Inferior parietal cortex (tissue), 1 donor: ENCODE measurements around the gene PIM3.
"Not testable (repeated sequence)": the region's sequence is repeated elsewhere in the genome, so short reads cannot be mapped to it uniquely, and the experiment has no call there.

Experiments used
- DNase-seq: peaks from one replicate; pipeline ENCODE4 v3.0.0-alpha.2; 2016; ENCODE audit errors: extremely low spot score

Gene PIM3

DNA sequence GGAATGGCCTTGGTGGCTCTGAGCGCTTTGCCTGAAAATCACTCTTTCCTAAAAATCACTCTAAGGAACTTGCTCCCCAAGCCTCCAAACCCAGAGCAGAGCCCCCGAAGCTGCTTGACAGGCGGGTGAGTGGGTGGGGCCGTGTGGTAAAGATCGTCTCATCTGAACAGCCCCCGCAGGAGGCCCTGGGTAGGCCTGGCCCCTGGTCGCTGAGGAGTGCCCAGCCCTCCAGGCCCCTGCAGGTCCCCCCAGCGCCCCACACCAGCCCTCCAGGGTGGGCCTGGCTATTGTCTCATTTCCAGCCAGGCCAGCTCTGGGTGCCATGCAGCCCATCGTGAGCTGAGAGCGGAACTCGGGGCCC is 17.2 kb upstream of the PIM3 start:
- no peak for DNase-seq

DNA sequence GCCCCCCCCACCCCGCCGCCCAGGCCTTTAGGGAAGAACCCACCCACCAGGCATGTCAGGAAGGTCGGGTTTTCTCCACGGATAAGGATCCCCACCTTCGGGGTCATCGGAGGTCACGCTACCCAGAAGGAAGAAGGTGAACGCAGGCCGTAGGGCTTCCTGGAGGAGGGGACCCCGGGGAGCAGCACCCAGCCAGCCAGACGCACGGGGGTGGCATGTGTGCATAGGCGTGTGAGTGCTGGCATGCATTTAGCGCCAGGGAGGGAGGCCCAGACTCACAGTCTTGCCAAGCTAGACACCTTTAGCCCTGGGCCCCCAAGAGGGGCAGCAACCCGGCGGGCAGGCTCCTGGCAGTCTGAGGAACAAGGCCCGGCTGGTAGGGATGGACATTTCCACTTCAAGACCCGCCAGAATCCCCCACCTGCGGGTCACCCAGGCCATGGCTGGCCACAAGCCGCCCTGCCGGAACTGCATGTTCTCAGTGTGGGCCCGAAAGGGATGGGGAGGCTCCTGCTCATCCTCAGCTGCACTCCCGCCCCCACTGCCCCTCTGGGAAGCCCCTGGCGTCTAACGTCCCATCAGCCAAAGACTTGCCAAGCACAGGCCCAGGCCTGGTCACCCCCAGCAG is 16.7 kb upstream of the PIM3 start:
- no peak for DNase-seq

DNA sequence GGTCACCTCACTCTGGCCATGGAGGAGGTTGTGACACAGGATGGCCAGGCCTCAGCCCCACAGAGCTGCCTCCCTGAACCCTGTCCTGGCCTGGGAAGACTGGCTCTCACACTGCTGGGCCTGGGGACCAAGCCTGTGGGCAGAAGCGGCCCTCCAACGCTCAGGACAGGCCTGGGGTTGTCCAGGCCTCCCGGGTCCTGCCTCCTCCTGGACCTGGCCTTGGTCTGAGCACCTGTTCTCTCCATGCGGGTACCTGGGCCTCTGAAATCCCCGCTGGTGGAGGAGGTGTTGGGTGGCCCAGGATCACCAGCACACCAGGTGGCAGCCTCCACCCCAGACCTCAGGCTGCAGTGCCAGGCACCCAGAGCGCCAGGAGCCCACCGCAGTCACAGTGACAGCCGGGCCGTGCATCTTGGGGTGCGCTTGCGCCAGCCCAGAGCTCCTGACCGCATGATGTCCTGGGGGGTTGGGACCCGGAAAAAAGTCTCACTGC is 16.1 kb upstream of the PIM3 start:
- no peak for DNase-seq

DNA sequence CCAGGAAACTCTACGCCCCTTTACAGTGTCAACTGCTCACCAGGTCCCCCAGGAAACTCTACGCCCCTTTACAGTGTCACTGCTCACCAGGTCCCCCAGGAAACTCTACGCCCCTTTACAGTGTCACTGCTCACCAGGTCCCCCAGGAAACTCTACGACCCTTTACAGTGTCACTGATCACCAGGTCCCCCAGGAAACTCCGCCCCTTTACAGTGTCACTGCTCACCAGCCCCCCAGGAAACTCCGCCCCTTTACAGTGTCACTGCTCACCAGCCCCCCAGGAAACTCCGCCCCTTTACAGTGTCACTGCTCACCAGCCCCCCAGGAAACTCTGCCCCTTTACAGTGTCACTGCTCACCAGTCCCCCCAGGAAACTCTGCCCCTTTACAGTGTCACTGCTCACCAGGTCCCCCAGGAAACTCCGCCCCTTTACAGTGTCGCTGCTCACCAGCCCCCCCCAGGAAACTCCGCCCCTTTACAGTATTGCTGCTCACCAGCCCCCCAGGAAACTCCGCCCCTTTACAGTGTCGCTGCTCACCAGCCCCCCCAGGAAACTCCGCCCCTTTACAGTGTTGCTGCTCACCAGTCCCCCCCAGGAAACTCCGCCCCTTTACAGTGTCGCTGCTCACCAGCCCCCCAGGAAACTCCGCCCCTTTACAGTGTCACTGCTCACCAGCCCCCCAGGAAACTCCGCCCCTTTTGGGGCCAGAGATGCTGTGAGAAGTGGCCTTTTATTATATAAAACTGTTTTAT is 15.4 kb upstream of the PIM3 start:
- not testable (repeated sequence) for DNase-seq

DNA sequence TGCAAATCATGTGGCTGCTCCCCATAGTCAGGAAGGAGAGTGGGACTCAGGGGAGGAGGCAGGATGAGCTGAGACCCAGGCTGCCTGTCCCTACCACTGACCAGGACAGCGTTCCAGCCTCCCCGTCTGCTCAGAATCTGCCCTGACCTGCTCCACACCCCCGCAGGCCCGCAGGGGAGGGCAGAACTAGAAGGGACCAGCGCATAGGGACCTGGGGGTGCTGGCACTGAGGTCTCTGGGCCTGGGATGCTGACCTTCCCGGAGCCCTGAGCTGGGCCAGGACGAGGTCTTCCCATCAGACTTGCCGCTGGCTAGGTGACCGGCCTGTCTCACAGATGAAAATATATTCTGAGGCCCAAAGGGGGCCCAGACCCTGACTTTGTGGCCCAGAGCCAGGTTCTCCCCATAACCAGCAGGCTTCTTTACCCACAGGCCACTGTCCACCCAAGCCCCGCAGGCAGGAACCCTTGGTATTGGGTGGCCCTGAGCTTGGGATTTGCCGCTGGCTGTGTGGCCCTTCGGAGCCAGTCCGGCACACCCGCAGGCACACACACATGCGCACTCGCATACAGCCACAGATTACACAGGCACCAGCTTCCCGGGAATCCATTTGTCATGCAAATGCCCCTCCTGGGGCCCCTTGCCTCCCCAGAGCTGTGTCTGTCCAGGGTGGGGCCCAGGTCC is 13.8 kb upstream of the PIM3 start:
- no peak for DNase-seq

DNA sequence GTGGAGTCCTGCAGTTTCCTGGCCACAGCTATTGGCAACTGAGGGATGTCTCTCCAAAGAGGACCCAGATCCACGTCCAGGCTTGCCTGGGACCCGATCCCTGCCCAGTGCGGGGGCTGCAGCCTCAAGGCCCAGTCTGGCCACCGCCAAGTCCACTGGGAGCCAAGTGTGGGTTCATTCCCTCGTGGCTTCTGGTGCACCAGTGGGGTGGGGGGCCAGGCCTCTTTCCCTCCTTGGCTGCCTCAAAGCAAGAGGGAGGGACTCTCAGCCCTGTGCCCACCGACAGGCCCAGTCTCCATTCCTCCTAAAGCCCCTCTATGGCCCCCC is 13.3 kb upstream of the PIM3 start:
- DNase-seq = no peak

DNA sequence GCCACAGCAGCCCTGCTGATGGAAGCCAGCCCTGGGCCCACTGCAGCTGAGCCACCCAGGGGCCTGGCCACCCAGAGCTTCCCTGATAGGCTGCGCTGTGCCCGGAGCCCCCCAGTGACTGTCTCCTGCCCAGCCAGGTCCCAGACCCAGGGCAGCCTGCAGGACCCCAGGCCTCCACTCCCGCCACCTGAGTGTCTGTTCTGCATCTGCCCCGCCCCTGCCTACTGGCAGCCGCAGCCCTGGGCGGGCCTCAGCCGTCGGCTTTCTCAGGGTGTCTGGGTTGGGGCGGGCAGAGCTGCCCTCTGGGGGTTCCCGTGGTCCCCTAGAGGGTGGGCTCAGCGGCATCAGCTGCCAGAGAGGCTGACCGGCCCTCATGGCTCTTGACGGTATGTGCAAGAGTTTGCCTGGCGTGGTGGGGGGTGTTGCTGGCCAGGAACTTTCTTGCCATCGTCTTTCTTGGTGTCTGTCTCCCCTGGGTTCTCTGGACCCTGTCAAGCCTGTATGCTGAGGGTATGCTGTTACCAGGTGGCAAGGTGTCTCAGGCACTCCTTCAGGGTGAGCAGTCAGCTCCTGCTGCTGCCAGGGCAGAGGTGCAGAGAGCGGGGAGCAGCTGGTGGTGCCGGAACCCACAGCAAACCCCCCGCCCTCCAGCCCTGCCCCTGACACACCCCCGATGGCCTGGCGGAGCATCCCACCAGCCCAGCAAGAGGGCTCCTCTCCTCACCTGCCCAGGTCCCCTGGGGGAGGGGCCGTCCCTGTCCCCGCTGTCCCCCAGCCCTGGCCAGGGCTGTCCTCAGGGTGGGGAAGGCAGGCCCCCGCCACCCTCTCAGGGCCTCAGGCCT is 12.2 kb upstream of the PIM3 start:
- no peak for DNase-seq

DNA sequence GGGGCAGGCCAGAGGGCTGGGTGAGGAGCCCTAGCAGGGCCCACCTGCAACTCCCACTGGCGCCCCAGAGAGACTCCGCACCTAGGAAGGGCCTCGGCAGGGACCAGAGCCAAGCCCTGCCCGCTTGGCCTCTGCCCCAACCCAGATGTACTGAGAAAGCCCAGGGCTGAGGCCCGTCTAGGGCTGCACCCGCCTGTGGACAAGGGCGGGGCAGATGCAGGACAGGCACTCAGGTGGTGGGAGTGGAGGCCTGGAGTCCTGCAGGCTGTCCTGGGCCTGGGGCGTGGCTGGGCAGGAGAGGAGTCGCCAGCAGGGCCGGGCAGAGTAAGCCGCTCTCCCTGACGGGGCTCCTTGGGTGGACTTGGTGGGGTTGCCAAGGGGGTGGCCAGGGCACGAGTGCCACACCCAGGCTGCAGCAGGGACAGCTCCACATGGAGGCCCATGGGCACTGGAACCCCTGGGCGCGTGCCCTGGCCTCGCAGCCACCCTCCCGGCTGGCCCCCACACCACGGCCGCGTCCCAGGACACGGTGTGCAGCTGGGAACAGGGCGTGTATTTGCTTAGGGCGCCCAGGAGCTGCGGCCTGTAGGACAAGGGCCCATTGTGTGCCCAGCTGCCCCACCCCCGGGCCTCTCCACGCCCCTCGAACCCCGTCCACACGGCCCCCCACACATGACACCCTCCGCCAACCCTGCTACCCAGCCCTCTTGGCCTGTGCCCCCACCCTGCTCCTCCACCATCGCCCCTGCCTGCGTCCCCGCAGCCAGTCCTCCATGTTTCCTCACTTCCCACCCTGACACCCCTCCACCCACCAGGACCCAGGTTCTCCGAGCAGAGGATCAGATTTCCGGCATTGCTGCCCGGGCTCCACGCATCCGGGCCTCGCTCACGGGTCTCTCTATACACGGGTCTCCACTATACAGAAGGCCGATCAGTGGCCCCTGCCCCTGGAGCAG is 11.3 kb upstream of the PIM3 start:
- no peak for DNase-seq

DNA sequence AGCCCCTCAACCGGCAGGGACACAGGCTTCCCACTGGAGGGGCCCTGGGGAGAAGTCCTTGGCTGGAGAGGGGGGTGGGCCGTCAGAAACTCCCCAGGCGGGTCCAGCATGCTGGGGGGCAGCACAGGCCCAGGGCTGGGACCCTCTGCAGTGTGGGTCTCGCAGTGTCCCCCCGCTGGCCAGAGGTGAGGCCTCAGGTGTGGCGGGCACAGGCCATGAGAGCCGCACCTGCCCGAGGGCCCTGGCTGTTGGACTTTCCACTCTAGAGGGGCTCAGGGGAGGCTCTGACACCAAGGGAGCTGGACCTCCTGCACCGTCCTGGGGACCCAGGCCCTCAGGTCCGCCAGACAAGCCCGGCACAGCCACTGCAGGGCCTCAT is 10.7 kb upstream of the PIM3 start:
- DNase-seq = no peak

DNA sequence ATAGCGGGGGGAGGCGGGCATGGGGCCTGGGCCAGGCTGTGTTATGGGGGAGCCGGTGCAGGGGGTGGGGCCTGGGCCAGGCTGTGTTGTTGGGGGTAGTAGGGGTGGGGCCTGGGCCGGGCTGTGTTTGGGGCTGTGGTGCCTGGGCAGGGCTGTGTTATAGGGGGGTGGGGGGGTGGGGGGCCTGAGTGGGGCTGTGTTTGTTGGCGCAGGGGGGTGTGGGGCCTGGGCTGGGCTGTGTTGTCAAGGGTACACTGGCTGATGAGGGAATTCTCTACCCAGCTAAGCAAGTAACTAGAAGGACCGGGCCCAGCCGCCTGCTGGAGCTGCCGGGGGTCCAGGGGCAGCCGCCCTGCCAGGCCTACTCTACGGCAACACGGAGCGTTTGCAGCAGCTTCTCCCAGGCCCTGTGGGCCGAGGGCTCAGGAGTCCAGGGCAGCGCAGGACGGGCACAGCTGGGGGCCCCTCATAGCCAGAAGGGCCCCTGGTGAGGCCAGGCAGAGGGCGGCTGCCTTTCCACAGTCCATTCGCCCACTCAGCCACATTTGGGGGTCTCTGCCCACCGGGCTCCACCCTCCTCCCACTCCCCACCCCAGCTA is 10.1 kb upstream of the PIM3 start:
- no peak for DNase-seq

DNA sequence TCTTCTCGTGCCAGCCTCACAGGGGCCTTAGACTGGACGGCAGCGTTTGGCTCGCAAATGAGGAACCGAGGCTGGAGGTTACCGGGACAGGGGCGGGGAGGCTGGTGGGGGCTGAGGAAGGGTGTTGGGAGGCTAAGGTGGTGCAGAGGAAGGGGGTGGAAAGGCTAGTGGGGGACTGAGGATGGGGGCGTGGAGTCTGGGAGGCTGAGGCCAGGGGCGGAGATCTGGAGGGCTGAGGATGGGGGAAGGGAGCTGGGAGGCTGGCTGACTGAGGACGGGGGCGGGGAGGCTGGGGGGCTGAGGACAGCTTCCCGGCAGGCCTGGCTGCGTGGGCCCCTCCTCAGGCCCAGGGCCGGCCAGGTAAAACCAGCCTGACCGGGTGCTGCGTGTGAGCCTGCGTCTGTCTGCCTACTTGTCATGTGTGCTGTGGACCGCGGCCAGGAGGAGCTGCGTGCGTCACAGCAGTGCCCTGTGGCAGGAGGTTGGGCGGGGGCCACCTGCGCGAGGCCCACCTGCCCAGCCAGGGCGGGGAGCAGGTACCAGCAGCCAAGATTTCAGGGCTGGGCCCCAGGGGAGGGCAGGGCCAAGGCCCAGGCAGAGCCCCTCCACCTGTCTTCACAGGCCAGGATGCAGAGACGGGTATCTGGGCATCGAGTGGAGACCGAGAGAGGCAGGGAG is 9.4 kb upstream of the PIM3 start:
- DNase-seq = no peak

DNA sequence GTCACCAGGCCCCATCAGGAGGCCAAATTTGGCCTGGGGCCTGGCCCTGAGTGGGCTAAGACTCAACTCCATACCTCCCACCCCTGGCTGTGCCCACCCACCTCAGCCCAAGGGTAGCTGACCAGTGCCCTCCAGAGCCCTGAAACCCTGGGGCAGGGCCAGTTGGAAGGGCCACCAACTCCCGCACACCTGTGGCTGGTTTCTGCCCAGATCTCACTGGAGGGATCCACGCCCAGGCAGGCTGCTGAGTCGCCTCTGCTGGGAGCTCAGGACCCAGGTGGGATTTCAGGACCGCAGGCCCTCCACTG is 8.9 kb upstream of the PIM3 start:
- no peak for DNase-seq

DNA sequence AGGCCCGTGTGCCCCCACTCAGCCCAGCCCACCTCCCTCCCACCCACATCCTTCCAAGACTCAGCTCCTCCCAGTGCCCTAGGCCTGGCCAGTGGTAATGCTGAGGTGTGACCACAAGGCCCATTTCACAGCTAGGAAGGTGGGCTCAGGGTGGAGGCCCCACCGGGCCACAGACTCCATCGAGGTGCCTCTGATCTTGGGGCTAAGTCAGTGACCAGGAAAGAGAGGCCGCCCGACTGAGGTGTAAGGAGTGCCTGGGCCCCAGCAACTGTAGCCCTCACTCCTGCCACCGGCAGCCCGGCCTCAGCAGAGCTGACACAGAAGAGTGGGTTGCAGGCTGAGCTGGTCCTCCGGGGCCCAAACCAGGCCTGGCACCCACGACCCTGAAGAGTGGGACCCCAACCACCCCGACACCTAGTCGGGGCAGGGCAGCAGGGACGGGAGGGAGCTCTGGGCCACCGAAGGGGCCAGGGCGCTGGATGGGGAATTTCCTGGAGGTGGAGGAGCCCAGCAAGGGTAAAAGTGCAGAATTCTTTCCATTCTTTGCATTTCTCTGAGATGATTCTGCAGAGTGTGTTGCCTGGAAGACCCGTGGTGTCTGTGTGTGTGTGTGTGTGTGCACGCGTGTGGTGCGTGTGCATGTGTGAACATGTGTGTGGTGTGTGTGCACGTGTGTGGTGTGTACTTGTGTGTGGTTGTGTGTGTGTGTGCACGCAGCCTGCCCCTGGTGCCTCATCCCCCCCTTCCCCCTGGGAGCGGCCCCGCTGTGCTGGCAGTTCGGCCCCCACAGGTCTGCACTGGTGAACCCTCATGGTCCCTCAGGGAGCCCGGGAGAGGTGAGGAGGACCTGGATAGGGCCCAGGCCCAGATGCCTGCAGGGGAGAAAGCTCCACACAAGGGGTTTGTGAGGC is 8.3 kb upstream of the PIM3 start:
- no peak for DNase-seq

DNA sequence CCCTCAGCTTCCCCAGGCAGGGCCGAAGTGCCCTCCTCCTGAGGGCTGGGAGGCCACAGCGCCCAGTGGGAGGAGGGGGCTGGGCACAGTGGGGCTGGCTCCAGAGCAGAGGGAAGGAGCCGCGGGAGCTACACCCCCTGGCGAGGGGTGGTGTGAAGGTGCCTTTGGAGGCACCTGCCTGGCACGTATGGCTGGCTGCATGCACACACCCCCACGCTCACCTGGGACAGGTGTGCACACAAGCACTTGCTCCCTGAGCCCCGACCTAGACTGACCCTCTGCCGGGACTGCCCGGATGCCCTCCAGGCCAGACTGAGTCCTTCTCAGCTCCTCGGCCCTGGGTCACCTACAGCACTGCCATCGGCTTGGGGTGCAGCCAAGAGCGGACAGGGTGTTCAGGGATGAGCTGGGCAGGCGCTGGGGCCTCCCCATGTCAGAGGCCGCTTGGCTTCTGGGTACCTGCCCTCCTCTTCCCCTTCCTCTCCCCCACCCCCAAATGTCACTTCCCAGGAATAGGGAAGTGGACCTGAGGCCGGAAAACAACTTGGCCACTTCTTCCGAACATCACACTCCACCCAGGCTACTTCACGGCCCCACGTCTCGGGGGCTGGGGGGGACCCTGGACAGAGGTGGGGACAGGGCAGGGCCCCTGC is 7.4 kb upstream of the PIM3 start:
- no peak for DNase-seq

DNA sequence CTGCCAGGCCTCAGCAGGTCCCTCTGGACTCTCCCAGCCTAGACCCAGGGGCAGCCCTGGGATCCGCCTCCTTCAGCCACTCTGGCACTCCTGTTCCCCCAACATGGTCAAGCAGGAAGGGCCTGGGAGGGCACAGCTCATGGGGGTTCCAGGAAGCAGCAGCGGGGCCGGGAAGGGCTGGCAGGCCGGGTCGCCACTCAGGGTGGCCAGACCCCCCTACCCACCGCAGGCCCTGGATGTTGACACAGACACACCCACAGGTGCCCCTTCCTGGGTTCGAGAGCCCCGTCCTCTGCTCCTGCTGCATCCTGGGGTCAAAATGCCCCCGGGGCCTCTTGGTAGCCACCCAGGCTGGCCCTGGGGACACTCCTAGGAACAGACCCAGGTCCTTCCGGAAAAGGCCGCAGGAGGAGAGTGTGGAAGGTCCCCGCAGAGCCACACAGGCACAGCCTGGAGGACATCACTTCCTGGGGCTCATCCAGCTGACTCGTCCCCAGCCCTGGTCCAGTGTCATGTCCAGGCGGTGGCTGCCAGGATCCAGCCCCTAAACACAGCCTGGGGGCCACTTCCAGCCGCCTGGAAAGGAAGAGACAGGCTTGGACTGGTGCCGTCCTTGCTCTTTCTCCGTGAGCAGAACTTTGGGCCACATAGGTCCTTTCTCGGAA is 6.8 kb upstream of the PIM3 start:
- no peak for DNase-seq

DNA sequence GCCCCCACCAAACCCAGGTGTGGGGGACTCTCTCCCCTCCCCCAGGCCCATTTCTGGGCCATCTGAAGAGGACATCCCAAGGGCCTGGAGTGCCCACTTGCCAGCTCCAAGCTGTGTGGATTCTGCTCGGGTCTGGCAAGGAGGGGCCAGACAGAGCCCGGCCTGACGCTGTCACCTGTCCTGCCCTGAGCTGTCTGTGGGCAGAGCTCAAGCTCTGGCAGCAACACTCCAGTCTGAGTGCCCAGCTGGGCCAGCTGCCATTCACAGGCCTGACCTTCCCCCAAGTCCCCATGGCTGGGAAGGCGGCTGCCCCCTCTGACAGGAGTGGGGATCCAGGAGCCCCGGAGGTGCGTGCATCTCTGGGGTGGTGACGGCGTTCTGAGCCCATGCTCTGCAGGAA is 6.2 kb upstream of the PIM3 start:
- DNase-seq = no peak

DNA sequence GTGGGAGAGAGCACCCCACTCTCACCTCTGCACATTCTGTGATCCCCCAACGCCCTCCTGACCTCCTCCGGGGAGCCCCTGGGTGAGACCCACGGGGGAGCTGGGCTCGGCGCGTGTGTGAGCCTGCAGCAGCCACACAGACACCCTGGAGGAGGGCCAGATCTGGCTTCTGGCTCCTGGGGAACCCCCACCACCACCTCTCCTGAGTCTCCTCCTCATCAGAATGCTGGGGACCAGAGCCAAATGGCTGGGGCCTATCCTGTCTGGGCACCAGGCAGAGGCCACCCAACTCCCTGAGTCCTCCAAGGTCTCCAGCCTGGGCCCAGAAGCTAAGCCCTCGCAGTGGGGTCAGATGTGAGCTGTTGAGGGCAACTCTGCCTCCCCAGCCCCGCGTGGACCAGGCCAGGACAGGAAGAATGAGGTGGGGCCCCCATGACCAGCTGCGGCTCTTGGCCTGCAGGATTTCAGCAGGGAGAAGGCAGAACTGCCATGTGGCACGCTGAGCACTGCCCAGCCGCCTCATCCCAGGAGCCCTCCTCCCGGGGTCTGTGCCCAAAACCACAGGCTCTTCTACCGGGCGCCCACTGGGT is 5.5 kb upstream of the PIM3 start:
- DNase-seq = no peak
